Suppressor macrophage treated with lipopolysaccharide for 1 hour (primary cell): ENCODE data around the gene IDUA.

Experiments used
- DNase-seq, 3 donors: peaks; one replicate each; pipeline ENCODE4 v3.0.0-alpha.2; 2020 to 2022

Gene IDUA

GRCh38 chr4:956531-957230, 30.2 kb upstream of the IDUA start:
- no peak for DNase-seq

GRCh38 chr4:957231-957580, 29.6 kb upstream of the IDUA start:
- DNase-seq: no peak

GRCh38 chr4:957581-958313, 29.1 kb upstream of the IDUA start:
- no peak for DNase-seq

GRCh38 chr4:958314-958665, 28.6 kb upstream of the IDUA start:
- DNase-seq: no peak

GRCh38 chr4:958696-959337, 28.0 kb upstream of the IDUA start:
- no peak for DNase-seq

- no peak for DNase-seq
These were observed 27.3 kb upstream of the IDUA start for GRCh38 chr4:959338-960139.

- no peak for DNase-seq
These were observed 26.7 kb upstream of the IDUA start for GRCh38 chr4:960140-960635.

- DNase-seq: no peak
These were observed 26.1 kb upstream of the IDUA start for GRCh38 chr4:960636-961350.

GRCh38 chr4:961351-962230, 25.3 kb upstream of the IDUA start:
- no peak for DNase-seq

- DNase-seq: no peak
These were observed 24.3 kb upstream of the IDUA start for GRCh38 chr4:962231-963208.

GRCh38 chr4:963276-964225, 23.3 kb upstream of the IDUA start:
- no peak for DNase-seq

- DNase-seq: no peak
These were observed 22.4 kb upstream of the IDUA start for GRCh38 chr4:964346-965025.

- no peak for DNase-seq
These were observed 21.6 kb upstream of the IDUA start for GRCh38 chr4:965048-965765.

- no peak for DNase-seq
These were observed 21.1 kb upstream of the IDUA start for GRCh38 chr4:965766-966134.

- DNase-seq: no peak
These were observed 20.4 kb upstream of the IDUA start for GRCh38 chr4:966266-967112.
